NCI-H524 treated with DMSO at 0.1 percent for 48 hours (cell line): ENCODE measurements around the gene CCDC12.
A peak's percentile ranks its signal among the peaks of the same experiment; 100 is the strongest.

Experiments used
- DNase-seq: peaks from one replicate; lab custom pipeline; 2025; lab: John Stamatoyannopoulos, UW

Gene CCDC12

DNA sequence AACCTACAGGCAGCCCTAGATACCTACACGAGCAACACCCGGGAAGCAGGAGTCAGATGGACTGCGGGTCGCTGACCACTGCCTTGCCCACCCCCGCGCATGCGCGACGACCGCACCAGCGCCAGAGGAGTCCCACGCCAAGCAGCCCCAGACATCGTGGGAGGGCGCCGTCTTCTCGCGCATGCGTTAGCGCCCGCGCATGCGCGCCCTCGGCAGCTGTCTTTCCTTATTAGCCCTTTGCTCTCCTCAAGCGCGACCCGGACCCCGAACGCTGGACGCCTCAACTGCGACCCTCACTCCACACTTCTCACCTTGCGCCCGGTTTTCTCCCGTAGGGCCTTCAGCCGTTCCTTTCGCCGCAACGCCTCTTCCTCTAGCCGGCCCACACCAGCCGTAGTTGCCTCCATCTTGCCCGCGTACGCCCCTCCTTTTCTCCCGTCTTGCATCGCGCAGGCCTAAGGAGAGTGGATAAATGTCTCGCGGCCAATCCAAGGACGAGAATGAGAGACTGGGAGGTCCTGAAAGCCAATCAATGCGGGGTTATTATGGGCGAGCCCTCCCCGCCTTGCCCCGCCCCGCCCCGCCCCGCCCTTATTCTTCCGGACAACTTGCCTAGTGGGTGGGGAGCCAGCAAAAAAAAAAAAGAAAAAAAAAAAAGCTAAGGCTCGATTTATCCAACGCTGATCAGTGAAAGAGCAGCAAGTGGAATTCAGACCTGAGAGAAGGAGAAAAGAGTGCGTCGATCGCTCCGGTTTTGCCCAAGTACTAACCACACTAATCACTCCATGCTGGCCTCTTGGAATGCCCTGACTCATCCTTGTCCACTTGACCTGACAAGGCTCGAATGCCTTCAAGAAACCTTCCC lies at the start of gene CCDC12:
Gene CCDC12, minus strand, starts transcription at position 420 of the 865 bp plus-strand sequence. Its CDS starts 13 bp downstream, at position 407.
- DNase-seq: peak; percentile 84

DNA sequence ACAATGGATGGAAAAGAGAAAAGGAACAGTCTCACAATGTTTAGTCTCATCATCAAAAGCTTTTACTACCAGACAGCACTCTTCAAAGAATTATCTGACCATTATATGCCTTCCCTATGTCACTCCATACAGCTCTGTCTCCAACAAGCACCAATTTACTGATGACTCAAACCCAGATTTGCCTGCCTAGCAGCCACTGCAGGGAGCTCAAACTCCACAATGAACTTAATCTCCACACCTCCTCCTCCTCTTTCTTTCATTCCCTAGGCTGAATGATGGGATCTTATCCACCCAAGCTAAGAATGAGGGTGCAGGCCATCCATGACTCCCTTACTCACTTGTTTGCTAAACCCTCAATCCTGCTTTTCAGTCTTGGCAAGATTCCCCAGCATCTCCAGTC lies 48.4 kb upstream of the CCDC12 start:
- no peak for DNase-seq

DNA sequence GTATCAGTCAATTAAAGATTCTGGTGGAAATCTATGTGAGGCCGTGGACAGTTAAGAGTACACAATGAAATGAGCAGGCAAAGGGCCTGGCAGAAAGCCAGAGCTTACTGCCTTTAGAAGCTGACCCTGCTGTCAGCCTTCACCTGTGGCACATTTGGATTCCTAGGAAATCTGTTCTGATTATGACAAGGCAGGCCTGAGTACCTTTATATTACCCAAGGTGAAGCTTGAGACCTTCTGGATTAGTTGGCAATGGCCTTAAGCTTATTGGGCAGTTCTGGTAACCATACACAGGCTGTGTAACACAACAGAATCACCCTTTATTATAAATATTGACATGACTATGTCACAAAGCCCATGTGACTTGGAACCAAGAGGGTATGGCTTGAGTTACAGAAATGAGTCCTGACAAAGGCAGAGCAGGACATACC lies 46.1 kb upstream of the CCDC12 start:
- DNase-seq: no peak

DNA sequence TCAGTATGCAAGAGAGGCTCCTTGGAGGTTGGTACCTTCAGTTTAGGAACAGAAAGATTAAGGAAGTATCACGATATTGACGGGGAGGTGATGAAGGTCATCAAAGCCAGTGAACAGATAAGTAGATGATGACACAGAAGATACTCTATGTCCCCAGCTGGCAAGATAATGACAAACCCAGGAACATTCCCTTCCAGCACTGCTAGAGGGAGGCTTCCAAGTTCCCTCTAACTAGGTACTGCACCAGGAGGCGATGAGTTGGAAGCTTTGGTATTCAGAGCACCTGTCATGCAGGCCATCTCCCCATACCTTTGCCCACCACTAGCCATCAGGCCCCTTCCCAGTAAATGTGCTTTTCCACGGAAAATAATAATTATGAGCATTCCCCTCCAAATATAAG lies 43.8 kb upstream of the CCDC12 start:
- DNase-seq: no peak

DNA sequence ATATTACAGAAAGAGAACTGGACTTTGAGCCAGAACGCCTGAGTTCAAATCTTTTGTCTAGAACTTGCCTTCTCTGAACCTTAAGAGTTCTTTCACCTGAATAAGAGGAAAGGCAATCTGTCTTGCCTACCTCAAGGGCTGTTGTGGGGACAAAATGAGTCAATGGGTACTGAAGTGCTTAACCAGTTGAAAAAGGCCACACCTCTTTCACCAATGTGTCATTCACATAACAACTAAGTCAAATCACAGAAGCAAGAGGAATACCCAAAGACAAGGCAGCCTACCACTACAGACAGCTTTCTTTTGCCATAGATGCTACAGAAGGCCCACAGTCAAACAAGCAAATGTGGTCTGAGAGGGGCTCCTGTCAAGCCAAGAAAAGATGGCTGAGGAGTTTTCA lies 42.7 kb upstream of the CCDC12 start:
- no peak for DNase-seq

DNA sequence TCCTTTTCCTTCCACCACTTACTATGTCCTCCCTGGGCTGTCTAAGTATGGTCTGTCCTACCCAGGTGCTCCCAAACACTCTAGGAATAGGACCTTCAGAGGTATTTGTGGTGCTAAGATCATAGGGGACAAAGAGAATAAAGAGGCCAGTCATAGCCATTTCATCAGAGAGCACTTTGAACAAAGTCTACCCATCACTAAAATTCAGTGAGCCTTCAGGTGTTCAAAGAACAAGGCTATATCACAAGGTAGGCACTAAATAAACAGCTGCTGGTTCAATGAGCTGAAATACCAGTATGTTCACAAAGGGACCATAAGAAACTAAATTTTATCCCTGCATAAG lies 41.7 kb upstream of the CCDC12 start:
- no peak for DNase-seq

DNA sequence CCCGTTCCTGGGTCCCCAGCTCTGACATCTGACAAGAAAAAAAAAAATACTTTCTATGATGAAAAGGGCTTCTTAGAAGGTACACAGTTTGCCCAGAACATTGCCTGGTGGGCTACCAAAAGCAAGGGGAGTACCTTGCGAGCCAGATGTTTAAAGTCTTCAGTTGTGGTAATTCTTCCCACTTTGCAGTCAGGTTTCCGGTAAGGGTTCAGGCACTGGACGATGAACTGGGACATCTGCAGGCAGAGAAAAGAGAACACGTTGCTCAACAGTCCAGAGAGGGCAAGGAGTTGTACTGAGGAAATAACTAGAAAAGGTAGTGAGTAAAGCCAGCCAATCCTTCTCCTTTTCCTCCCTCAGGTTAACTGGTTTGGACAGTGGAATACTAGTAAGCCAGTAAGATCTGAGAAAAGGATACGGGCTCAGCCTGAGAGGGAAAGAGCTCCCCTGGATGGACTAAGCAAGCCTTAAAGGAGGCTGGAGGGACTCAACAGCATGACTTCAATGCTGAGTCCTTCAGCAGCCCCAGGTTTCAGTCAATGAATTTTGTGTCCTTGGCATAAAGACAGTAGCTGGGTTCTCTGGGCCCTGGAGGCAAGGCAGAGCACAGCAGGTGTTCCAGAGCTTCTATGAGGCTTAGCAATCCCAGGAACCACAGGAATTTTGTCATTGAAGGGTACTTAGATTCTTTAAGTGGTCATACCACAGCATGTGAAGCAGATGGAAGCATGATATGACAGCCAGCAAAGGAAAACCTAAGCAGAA lies 41.1 kb upstream of the CCDC12 start:
- DNase-seq: peak; percentile 44

DNA sequence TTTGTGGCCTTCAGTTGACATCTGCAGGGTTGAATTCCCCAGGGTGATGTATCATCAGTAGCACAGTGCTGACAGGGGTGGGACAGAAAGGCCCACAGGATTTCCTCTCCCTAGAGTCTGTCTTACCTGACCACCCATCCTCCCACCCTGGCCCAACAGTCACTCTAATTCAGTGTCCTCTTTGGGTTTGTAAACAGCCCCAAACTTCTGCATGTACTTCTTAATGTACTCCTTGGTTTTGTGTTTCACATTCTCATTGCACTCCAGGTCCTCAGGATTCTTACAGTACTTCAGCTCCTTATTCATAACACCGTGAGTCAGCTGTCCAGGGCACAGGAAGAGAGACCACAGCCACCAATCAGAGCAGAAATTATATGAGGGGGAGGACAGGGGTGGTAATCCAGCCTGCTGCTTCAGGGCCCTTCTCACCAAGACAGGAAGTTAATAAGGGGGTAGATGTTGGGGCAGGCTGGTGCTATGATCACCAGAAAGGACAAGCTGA lies 40.4 kb upstream of the CCDC12 start:
- no peak for DNase-seq

DNA sequence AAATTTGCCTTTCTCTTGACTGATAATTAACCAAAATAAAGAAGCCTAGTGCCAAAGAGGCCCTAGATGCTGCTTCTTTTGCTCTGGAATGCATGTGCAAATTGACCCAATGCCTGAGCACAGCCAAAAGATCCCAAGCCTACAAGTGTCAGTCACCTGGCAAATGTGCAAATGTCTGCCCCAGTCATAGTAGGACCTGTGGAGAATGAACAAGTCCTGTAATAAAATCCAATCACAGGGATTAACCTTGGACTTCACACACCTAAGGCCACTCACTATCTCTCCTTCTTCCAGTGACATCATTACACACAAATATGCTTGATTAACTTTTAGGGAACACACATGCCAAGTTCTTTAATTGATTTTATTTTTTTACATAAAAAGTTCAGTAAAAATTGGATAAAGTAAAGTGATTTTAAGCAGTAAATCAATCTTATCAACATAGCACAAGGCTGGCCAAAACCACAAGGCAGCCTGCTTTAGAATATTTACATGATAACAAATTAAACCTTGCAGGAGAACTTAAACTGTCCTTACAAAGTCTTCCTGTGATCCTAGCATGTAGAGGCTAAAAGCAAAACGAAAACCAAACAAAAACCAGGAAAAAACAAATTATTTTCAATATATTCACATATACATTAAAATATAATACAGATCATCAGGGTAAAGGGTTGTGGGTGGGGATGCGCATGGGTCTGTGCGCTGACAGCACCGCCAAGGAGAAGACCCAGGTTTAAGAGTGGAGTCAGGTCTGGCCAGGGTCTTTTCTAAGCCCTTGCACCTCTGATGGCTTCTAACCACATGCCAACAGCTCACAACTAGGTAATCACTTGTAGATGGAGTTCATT lies 39.8 kb upstream of the CCDC12 start:
- no peak for DNase-seq

DNA sequence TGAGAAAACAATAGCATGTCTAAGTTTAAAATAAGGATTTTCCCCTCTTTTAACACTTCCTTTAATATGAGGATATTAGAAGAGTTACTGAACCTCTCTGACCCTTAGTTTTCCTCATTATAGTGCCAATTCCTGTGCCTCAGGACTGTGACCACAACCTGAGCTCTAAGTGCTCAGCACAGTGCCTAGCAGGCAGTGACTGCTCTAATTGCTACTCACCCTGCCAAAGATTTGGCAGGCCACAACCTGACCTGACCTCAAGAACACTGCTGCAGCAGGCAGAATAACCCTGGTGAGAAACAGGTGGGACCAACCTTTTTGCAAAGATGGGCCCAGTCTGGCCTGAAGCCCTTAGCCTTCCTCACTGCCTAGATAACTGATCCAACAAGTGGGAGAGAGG lies 38.6 kb upstream of the CCDC12 start:
- no peak for DNase-seq

DNA sequence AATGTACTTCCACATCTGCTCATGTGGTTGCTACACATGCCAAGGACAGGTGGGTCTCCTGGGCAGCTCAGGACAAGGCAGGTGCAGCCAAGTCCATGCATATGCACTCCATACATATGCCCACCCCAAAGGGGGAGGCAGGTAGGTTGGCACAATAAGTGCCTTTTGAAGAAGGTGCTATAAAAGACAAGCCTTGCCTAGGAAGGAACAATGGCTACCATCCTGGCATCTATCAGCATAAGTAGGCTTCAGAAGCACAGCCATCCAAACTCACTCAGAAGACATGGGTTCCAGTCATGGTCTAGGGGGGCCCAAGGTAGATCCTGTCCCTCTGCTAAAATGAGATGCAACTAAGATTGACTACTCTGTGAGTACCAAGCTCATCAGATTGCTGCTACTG lies 37.5 kb upstream of the CCDC12 start:
- DNase-seq: no peak

DNA sequence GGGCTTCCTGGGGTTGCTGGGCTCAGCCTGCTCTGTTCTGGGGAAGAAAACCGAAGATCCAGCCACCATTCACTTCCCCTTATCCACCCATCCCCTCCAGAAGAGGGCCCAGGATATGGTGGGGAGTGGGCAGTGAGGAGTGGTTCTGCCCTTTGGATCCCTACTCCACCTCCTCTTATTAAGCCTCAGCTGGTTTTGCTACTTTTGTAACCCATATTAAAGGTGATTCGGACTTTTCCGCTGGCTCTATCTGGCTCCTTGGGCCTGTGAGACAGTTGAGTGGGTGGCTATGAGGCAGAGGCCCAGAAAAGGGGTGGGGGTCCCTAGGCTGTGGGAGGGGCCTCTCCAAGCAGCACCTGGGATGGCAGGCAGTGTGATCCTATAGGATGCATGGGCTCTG lies 36.7 kb upstream of the CCDC12 start:
- DNase-seq: no peak

DNA sequence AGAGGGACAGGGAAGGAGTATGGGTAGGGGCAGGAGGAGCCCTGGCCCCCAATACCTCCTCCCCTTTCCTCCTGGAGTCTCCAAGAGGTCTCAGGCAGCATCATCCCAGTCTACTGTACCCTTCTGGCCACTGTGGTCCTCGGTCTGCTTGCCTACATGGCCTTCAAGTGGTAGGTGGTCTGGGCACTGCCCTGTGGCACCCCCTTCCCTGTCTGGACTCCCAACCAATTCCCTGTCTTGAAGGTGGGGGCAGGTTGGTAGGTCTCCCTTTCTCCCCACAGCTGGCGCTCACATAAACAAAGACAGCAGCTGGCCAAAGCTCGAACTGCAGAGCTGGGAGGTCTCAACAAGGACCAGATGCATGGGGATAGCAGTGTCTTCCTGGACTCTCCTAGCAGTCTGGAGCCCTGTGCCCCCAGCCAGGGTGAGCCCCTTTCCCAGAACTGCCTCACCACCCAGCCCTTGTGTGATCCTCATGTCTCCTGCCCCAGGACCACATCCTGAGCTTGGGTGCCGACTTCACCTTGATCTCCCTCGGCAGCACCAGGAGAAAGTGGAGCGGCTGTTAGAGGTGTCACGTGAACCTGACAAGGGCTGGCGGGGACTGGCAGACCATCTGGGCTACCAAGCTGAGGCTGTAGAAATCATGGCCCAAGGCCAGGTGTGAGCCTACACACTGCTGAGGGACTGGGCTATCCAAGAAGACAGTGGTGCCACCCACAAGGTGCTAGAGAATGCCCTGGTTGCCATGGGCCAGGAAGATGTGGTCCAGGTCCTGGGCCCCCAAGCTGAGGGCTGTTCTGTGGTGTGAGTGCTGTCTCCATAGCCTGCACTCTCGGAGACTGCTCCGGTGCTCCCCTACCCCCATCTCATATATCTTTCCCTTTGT lies 36.0 kb upstream of the CCDC12 start:
- peak; percentile 69 for DNase-seq

DNA sequence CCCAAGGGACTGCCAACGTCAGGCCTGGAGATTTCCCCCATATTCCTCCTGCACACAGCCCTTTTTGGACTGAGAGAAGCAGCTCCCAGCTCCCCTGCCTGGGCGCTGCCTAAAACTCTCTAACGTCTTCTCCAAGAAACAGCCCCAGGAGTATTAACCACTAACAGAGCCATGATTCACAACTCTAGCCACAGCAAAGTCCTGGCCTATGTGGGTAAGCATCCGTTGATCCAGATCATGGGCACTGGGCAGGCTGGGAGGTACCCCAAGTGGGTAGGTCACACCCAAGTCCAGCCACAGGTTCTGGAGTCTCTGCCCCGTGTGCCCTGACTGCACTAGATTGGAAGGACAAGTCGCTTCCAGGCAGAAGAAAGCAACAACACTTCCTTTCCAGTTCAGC lies 34.8 kb upstream of the CCDC12 start:
- DNase-seq: no peak

DNA sequence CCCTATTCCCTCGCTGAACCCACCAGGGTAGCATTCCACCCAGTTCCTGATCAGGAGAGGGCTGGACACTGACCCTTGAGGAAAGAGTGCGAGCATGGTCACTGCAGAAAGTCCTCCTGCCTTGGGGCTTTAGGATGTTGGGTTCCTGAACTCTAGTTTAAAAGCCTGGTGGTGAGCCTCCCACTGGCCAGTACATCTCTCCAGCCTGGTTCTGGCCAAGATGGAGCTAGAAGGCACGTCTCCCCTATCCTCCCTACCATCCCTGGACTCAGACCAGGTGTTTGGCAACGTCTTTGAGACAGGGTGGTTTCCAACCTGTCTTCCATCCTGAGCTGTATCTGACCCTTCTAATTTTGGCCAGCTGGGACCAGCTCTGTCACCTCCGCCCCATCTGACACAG lies 34.4 kb upstream of the CCDC12 start:
- no peak for DNase-seq

DNA sequence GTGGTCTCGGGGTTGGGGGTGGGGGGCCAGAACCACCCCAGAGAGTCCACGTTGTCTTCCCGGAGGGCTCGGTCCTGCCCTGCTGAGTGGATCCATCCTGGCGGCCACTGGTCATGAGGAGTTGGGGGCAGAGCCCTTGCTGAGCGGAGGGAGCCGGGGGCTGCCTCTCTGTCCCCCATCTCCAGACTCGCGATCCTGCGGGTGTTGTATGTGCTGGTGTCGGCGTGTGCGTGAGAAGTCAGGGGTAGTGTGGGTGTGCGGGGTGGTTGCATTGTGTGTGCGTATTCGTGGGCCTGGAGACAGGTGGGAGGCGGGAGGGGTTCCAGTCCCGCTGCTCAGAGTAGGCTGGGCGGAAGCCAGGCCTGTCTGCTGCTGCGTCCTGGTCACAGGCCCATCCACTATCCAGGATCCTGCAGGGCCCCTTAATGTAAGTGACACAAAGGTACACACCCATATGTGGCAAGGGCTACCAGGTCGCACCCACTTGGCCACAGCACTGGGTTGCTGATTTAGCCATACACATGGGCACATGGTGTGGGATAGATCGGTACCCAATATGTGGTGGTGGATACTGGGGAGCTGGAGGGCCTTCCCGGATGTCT lies 33.7 kb upstream of the CCDC12 start:
- DNase-seq: no peak

DNA sequence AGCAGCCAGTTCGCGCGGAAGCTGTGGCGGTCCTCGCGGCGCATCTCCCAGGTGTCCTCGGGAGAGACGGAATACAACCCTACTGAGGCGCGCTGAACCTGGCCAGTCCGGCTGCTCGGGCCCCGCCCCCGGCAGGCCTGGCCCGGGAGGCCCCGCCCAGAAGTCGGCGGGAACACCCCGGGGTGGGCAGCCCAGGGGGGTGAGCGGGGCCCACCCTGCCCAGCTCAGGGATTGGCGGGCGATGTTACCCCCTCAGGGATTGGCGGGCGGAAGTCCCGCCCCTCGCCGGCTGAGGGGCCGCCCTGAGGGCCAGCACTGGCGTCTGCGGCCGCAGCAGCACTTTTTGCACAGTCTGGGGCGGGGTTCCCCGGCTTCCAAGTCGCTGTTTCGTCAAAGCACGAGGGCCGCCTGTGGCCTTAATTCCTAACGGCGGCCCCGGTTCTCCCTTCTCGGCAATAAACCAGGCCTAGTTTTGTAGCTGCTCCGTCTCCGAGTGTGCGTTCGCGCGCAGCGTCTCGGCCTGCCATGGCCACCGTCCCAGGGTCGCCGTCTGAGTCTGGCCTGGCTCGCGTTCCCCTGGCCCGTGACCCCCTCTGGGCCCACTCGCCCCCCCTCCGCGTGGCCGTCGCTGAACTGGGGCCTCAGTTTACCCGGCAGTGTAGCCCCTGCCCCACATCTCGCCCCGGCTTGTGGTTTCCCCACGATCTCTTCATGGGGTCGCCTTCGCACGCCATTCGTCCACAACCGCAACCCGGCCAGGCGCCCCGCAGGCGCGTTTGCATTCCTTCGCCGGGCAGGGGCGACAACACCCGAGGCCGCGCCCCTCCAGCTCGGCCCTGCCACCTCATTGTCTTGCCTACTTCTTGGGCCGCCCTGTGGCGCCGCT lies 32.9 kb upstream of the CCDC12 start:
- peak; percentile 22 for DNase-seq

DNA sequence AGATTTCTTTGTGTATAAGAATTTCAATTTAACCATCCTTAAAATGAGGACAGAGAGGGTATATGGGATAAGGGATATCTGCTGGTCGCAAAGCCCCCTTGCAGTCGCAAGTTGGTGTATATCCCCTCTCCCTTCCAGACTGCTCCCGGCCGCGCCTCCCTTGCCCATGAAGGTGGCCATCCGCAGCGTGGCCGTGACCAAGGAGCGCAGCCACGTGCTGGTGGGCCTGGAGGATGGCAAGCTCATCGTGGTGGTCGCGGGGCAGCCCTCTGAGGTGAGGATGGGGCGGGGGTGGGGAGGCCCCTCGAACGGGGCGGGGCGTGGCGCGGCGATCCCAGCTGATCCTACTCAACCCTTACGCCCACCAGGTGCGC lies 32.3 kb upstream of the CCDC12 start:
- no peak for DNase-seq

DNA sequence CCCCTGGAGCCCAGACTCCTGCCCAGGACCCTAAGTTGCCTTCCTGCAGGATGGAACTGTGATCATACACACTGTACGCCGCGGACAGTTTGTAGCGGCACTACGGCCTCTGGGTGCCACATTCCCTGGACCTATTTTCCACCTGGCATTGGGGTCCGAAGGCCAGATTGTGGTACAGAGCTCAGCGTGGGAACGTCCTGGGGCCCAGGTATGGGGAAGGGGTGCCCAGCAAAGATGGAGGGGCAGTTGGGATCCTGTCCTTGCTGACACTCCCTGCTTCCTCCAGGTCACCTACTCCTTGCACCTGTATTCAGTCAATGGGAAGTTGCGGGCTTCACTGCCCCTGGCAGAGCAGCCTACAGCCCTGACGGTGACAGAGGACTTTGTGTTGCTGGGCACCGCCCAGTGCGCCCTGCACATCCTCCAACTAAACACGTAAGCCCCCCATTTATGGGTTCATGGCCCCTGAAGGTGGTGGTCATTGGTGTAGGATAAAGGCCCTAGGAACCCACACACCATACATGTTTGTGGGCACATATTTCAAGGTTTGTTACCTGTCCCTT lies 31.8 kb upstream of the CCDC12 start:
- no peak for DNase-seq
